GM18499 (cell line): ENCODE measurements around the gene CLEC16A.

Experiments used
- ATAC-seq: cut with Tn5 transposase; IDR thresholded peaks from one replicate; pipeline ENCODE4 v1.9.1; 2021; ENCODE audit warnings: moderate number of reproducible peaks; ENCODE audit not compliant: insufficient read depth, unreplicated experiment

Gene CLEC16A, protein sequence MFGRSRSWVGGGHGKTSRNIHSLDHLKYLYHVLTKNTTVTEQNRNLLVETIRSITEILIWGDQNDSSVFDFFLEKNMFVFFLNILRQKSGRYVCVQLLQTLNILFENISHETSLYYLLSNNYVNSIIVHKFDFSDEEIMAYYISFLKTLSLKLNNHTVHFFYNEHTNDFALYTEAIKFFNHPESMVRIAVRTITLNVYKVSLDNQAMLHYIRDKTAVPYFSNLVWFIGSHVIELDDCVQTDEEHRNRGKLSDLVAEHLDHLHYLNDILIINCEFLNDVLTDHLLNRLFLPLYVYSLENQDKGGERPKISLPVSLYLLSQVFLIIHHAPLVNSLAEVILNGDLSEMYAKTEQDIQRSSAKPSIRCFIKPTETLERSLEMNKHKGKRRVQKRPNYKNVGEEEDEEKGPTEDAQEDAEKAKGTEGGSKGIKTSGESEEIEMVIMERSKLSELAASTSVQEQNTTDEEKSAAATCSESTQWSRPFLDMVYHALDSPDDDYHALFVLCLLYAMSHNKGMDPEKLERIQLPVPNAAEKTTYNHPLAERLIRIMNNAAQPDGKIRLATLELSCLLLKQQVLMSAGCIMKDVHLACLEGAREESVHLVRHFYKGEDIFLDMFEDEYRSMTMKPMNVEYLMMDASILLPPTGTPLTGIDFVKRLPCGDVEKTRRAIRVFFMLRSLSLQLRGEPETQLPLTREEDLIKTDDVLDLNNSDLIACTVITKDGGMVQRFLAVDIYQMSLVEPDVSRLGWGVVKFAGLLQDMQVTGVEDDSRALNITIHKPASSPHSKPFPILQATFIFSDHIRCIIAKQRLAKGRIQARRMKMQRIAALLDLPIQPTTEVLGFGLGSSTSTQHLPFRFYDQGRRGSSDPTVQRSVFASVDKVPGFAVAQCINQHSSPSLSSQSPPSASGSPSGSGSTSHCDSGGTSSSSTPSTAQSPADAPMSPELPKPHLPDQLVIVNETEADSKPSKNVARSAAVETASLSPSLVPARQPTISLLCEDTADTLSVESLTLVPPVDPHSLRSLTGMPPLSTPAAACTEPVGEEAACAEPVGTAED

DNA sequence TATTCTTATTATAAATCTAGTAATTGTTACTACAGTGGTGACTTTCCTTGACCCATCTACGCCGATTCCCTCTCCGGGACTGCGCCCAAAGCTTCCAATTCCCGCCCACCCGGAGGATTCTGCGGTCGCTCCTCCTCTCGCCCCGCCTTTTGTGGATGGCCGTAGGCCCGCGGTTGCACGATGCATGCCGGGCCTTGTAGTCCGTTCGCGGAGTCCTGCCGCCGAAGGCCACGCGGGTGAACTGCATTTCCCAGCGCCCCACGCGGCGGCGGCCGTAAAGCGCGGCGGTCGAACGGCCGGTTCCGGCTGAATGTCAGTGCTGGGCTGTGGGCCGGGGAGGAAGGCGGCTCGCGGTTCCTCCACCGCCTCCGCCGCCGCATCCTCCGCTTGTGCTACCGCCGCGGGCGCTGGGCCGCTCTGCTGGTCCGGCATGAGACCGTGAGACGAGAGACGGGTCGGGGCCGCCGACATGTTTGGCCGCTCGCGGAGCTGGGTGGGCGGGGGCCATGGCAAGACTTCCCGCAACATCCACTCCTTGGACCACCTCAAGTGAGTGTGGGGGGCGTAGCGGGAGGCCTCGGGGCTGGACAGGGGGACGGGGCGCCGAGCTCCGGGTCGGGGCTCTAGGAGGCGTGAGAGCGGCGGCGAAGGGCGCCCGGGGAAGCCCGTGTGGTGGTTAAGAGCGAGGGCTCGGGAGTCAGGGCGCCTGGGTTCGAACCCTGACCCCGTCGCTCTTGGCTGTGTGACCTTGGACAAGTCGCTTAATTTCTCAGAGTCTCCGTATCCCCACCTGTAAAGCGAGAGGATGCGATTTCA, at the start of gene CLEC16A:
Gene CLEC16A, plus strand, starts transcription at position 316 of the 816 bp plus-strand sequence. Its CDS starts 154 bp downstream, at position 470.
- ATAC-seq = peak; percentile 39

- ATAC-seq = no peak
Observed at GRCh38 chr16:10895053-10895946, 49.1 kb upstream of the CLEC16A start.

GRCh38 chr16:10896165-10896564, 48.2 kb upstream of the CLEC16A start:
- no peak for ATAC-seq

- no peak for ATAC-seq
Observed at GRCh38 chr16:10896723-10897122, 47.6 kb upstream of the CLEC16A start.

- ATAC-seq = no peak
Observed at GRCh38 chr16:10897134-10897533, 47.2 kb upstream of the CLEC16A start.

DNA sequence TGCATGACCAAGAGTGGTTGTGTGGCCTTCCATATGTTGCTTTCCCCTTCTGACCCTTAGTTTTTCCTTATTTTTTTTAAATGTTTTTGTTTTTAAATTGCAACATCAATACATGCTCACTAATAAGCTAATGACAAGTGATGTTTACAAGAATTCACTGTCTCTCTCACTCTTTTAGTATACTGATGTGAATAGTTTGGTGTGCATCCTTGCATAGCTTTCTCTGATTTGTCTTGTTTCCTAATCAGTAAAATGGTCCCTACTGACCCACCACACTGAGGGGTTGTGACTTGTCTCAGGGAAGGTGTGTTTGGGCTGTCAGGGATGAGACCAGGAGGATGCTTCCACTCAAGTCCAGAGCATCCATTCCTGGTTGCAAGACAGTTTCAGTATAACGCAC, 41.4 kb upstream of the CLEC16A start:
- no peak for ATAC-seq

- ATAC-seq = no peak
Observed at GRCh38 chr16:10906482-10906881, 37.9 kb upstream of the CLEC16A start.

GRCh38 chr16:10906914-10907756, 37.2 kb upstream of the CLEC16A start:
- ATAC-seq = no peak

DNA sequence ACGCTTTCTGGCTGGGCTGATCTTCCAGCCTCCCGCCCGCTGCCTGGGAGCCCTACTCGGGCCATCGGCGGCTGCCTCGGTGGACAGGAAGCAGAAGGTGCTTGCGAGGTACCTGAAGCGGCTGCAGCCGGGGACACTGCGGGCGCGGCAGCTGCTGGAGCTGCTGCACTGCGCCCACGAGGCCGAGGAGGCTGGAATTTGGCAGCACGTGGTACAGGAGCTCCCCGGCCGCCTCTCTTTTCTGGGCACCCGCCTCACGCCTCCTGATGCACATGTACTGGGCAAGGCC, 36.7 kb upstream of the CLEC16A start:
- ATAC-seq = no peak

DNA sequence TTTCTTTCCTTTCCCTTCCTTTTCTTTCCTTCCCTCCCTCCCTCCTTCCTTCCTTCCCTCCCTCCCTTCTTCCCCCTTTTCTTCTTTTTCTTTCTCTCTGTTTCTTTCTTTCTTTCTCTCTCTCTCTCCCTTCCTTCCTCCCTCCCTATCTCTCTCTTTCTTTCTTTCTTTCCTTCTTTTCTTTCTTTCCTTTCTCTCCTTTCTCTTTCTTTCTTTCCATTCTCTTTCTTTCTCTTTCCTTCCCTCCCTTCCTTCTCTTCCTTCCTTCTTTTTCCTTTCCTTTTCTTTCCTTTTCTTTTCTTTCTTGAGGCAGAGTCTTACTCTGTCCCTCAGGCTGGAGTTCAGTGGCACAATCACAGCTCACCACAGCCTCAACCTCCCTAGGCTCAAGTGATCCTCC, 33.1 kb upstream of the CLEC16A start:
- no peak for ATAC-seq

- no peak for ATAC-seq
Observed at GRCh38 chr16:10916534-10916933, 27.8 kb upstream of the CLEC16A start.

GRCh38 chr16:10918294-10919002, 25.9 kb upstream of the CLEC16A start:
- no peak for ATAC-seq

- ATAC-seq = no peak
Observed at GRCh38 chr16:10919003-10919351, 25.4 kb upstream of the CLEC16A start.

- no peak for ATAC-seq
Observed at GRCh38 chr16:10920726-10921427, 23.5 kb upstream of the CLEC16A start.

- ATAC-seq = no peak
Observed at GRCh38 chr16:10921536-10922327, 22.6 kb upstream of the CLEC16A start.

GRCh38 chr16:10922328-10923145, 21.8 kb upstream of the CLEC16A start:
- ATAC-seq = no peak
